HL-60 (cell line): ENCODE results near the gene GORASP1.

Source experiments
- DNase-seq, 2 experiments: peaks; one replicate each; pipeline ENCODE4 v3.0.0-alpha.2; 2010 to 2020; ENCODE audit warnings: low read depth in 1 of 2, low spot score in 1 of 2
- H3K27ac ChIP-seq: fragments of 250-450 bp; sonication (Bioruptor Pico); replicated peaks from 2 replicates; pipeline ENCODE4 v1.5.1; 2020; ENCODE audit warnings: mild to moderate bottlenecking, moderate library complexity
- H3K27me3 ChIP-seq: fragments of 250-450 bp; sonication (Bioruptor Pico); 2 replicates; pipeline ENCODE4 v1.5.1; 2021; ENCODE audit warnings: mild to moderate bottlenecking, moderate library complexity; ENCODE audit not compliant: insufficient read depth, poor library complexity, severe bottlenecking
- H3K4me3 ChIP-seq: replicated peaks from 2 replicates; pipeline ENCODE4 v1.5.1; 2011; ENCODE audit warnings: mild to moderate bottlenecking, control low read depth, low read length; ENCODE audit not compliant: insufficient read depth
- CTCF ChIP-seq: IDR thresholded peaks from one replicate; pipeline ENCODE4 v1.5.1; 2011; ENCODE audit warnings: low read length, control low read depth, inconsistent platforms; ENCODE audit not compliant: insufficient read depth
- GABPA ChIP-seq: IDR thresholded peaks from 2 replicates; pipeline ENCODE4 v1.6.1; 2012; ENCODE audit warnings: low read depth
- POLR2AphosphoS5 ChIP-seq: IDR thresholded peaks from 2 replicates; pipeline ENCODE4 v1.6.1; 2012; ENCODE audit warnings: low read depth
- REST ChIP-seq: IDR thresholded peaks from 2 replicates; pipeline ENCODE4 v1.6.1; 2012; ENCODE audit warnings: low read depth; ENCODE audit not compliant: insufficient replicate concordance
- SPI1 ChIP-seq: IDR thresholded peaks from 2 replicates; pipeline ENCODE4 v1.6.1; 2012; ENCODE audit warnings: low read depth, mild to moderate bottlenecking, borderline replicate concordance

Gene GORASP1

GRCh38 chr3:39153977-39154279, 46.5 kb upstream of the GORASP1 start:
- no peak for DNase-seq
- H3K27ac ChIP-seq = 0 out of 2 replicates have a peak overlapping the region, but pooled peaks have one; percentile 43
- TF ChIP-seq GABPA = no peak
- no peak for TF ChIP-seq REST
- TF ChIP-seq POLR2AphosphoS5 = no peak
- H3K4me3 ChIP-seq = peak overlapping the region; percentile 68
- H3K27me3 ChIP-seq = no peaks in the 10 kb centered on the region

- TF ChIP-seq SPI1 (no peak), CTCF (no peak), POLR2AphosphoS5 (no peak), REST (no peak), GABPA (no peak)
- Histone ChIP-seq H3K4me3 (no peak overlapping the region), H3K27ac (peak overlapping the region; percentile 25), H3K27me3 (no peaks in the 10 kb centered on the region)
- peak in 1 of 2 experiments; percentile 26 for DNase-seq
Observed at GRCh38 chr3:39150803-39151631, 43.6 kb upstream of the GORASP1 start.

GRCh38 chr3:39150148-39150802, 42.8 kb upstream of the GORASP1 start:
- no peaks in the 10 kb centered on the region for H3K27me3 ChIP-seq
- no peak overlapping the region for H3K4me3 ChIP-seq
- TF ChIP-seq CTCF = no peak
- TF ChIP-seq REST = no peak
- TF ChIP-seq SPI1 = no peak
- no peak for TF ChIP-seq GABPA
- no peak for TF ChIP-seq POLR2AphosphoS5
- peak in 1 of 2 experiments; percentile 14 for DNase-seq
- H3K27ac ChIP-seq = peak overlapping the region; percentile 25
